ENCODE measurements around the gene YWHAH.

Gene YWHAH

DNA sequence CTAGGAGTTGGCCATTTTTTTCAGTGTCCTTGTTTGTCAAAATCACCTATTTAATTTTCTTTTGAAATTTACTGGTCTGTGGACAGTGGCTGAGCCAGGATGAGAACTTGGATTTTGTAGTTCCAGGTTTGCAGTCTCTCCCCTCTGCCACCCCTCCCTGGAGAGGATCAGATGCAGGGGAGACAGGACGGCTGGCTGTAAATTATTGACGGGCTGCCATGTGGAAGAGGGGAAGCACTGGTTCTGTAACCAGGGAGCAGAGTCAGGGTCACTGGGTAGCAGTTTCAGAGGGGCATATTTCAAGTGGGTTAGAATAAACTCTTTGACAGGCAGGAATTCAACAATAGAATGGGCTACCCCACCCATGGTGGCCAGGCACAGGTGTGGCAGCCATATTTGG is 20.6 kb upstream of the YWHAH start:
- no peak for DNase-seq

GRCh38 chr22:31925056-31925455 is 19.3 kb upstream of the YWHAH start:
- no peak for DNase-seq

- DNase-seq: no peak
These were observed 18.3 kb upstream of the YWHAH start for GRCh38 chr22:31926024-31926423.

DNA sequence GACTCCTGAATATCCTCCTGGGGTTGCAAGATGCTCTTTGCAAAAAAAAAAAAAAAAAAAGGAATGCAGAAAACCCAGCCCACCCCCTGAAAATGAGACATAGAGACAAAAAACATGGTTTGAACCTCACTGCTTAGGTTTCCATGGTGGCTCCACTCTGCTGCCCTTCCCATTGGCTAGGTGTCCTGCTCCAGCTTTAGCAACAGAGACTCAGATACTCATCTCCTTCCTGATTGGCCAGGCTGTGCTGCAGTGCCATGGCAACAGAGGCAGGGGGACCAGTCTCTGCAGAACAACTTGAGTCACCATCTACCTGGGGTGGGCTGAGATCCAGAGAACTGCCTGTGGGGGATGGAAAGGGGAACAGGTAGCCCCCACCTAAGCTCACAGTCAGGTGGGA is 17.4 kb upstream of the YWHAH start:
- DNase-seq: no peak

DNA sequence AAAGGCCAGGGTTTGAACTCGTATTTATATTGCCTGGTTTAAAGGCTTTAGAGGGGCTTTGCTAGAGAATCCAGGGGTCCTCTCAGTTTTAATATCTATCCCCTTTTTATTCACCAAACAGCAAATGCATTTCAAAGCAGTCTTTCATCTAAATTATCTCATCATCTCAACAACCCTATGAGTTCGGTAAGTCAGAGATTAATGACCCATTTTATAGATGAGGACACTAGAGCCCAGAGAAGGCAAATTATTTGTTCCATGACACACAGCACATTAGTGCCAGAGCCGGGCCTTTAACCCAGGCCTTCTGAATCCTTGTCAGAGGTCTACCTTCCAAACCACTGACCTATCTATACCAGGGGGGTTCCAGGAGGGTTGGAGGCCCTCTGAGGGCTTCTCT is 16.8 kb upstream of the YWHAH start:
- no peak for DNase-seq

GRCh38 chr22:31929167-31929930 is 15.0 kb upstream of the YWHAH start:
- no peak for DNase-seq

- no peak for DNase-seq
These were observed 11.5 kb upstream of the YWHAH start for GRCh38 chr22:31932863-31933262.

GRCh38 chr22:31933406-31933805 is 10.9 kb upstream of the YWHAH start:
- DNase-seq: no peak

DNA sequence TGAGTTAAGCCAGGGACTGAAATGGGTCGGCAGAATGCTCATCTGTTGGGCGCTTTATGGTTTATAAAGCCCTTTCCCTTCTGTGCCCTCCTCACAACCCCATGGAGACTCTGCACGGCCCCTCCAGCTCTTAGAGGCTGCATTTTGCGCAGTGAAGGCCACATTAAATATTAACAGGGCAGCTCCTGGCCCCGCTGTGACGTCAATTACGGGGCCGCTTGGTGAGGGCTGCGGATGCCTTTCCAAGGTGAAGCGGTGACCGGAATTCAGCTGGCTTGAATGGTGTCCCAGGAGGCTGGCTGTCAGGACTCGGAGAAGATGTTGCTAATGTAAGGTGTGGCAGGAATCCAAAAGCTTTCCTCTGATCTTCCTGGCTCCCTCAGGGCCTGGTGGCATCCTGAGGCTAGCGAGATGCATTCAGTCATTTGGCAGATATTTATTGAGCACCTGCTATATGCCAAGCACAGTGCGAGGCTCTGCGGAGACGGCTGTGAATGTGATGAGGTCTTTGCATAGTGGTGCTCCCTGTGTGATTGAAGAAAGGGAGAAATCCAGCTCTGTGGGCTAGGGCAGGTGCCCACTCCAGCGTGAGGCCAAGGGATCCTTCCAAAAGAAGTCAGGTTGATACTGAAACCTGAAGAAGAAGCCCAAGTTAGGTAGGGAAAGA is 10.4 kb upstream of the YWHAH start:
- DNase-seq: peak; percentile 68

DNA sequence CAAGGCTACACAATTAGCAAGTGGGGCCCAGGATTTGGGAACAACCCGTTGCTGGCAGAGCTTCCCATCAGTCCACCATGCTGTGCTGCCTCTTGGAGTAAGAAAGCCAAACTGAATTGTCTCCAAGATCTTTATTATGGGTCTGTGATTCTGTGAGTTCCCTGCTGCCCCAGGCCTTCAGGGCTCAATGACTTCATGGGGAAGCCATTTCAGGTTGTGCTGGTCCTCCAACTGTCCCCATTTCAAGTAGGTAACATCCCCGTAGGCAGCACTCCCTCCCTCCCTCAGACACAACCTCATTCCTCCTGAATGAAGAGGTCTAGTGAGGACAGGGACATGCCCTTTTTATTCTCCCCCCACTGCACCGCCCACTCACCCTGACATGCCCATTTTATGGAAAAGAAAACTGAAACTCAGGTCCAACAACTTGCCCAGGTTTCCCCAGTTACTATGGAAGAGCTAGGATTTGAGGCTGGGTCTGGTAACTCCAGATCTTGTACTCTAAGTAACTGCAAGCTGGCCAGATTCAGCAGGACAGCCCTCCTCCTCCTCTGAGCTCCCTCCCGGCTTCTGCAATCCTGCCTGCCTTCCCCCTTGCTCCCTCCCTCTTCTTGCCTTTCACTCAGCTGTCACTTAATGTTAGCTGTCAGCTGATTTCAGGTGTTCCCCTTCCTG is 8.2 kb upstream of the YWHAH start:
- DNase-seq: no peak

- no peak for DNase-seq
These were observed 7.0 kb upstream of the YWHAH start for GRCh38 chr22:31937341-31937740.

DNA sequence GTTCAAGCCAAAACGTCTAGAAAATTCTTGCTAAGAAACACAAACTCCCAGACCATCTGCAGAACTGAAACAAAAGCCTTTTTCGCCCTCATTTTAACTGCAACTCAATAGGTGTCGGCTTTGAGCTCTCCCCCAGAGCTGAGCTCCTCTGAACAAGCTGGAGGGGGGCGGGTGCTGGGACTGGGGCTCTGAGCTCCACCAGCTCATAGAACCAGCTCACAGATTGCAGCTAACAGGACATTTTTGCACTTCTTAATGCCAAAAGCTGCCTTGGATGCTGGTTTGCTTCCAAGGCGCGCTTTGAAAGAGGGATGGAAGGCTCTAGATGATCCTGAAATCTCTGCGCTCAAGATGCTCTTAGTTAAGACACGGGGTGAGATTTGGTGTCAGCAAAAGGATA is 6.0 kb upstream of the YWHAH start:
- DNase-seq: no peak

DNA sequence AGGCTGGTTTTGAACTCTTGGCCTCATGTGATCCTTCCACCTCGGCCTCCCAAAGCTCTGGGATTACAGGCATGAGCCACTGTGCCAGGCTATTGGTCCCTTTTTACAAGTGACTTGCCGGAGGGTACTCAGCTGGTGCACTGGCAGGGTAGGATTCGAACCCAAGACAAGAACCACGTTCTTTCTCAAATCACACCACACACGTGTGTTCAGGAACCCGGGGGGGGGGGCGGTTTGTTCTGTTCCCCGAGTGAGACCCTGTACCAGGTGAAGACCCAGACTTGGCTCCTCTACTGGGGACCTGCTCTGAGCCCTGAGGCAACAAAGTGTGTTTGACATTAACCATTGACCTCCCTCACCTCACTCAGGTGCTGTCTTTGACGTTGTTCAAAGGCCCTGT is 3.8 kb upstream of the YWHAH start:
- DNase-seq: no peak

- DNase-seq: no peak
These were observed 2.2 kb upstream of the YWHAH start for GRCh38 chr22:31942091-31942490.

- peak; percentile 24 for DNase-seq
These were observed 943 bp upstream of the YWHAH start for GRCh38 chr22:31943206-31943977.

DNA sequence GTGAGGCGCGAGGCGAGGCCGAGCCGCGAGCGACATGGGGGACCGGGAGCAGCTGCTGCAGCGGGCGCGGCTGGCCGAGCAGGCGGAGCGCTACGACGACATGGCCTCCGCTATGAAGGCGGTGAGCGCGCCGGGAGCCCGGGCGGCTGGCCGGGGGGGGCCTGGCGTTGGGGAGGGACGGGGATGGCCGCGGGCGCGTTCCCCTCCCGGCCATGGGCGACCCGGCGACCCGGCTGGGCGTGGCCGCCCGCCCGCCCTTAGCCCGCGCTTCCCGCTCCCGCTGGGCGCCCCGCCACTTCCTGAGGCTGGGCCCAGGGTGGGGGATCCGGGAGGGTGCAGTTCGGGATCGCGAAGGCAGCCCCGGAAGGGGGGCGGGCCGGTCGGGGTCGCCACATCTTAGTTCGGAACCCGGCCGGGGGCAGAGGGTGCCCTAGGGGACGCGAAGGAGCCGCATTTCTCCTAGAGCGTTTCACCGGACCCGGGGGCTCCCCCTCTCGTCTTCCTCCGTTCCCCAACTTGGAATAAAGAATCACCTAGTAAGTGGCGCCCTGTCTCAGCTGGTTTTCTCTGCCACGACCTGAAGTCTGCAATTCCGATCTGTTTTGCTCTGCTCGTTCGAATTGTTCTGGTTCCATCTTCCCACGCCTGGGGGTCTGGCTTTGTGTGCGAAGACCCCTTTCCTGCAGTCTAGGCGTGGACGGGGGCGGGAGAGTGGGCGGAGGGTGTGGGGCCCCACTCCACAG is 536 bp downstream of the YWHAH start:
- peak; percentile 68 for DNase-seq

DNA sequence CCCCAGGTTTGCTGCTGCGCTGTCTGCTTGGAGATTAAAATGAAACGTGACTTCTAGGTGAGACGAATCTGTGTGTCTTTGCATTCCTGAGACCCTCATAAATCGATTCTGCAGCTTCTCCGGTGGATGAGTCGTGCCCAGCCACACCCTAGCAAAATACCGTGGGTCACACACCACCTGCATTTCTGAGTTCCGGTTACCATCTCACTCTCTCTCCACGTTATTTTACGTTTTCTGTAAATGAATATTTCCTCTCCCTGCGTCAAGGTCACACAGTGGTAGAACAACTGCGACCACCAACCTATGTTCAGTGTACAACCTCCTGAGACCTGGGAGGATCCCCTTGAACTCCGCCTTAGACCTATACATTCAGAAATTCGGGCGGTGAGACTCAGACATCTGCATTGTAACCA is 1.1 kb downstream of the YWHAH start:
- peak; percentile 27 for DNase-seq

DNA sequence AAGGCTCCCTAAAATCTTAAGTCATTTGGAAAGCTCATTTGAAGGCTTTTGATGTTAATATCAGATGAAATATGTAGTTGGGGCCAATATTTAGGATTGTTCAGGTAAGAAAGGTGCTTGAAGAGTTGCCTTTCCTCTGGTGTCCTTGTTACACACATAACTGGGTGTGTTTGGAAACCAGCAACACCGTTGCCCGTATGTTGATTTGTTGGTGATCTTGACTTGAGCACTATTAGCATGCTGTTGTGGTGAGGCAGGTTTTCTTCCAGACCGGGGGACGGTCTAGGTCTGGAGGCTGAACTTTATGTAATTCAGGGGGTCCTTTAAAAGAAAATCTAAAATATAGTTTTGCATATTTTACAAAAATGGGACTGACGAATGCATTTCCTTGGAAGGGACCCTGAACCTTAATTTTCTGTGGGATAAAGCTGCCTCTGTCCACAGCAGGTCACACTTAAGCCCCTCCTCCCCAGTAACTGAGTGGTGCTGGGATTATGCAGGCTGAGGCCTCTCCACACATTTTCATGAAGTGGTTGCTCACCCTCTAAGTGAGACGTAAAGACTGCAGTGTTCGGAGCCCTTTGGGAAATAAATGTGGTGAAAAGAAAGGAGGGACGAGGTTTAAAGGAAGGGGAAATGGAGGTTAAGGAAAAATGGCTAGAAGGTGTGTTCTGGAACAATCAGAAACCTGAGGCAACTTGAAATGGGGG is 1.8 kb downstream of the YWHAH start:
- peak; percentile 39 for DNase-seq

DNA sequence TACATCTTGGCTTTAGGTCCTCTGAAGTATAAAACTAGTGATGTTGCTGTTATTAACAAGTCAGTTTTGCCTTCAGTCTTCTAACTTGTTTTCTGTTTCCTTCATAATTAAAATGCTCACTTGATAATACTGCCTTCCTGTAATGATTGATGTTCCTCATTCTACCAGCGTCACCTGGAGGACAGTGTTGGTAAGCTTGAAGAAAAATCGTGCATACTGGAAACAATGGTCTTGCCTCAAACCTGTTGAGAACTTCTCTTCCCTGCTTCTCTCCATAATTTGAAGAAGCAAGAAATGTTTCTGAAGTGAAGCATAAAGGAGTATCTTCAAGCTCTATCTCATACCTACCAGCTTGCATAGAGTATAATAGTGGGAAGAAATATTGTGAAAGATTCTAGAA is 3.0 kb downstream of the YWHAH start:
- no peak for DNase-seq

DNA sequence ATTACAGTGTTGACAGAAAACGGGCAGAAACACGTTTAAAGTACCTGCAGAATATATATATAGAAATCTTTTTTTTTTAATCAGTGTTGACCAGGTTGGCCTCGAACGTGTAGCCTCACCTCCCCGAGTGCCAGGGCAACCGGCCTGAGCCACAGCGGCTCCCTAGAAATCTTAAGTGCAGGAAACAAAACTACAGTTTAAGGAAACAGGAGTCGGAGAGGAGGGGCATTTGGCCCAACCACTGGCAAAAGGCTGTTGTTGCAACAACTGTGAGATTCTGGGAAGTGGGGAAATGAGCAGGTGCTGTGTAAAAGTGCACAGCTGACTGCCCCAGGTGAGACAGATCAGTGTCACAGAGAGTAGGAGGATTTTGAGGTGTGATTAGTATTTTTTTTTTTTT is 3.7 kb downstream of the YWHAH start:
- DNase-seq: no peak

GRCh38 chr22:31950226-31950625 is 5.9 kb downstream of the YWHAH start:
- DNase-seq: no peak
